ENCODE data around the gene LIPA. TPM values are rescaled to one million over a fixed set of nuclear protein-coding genes. Genes with fewer than 3 reads are reported as not detected.

The LIPA gene
- total and polyA plus RNA-seq, 4 experiments from 2014 or later = 55.5 to 147 (median 75.8) TPM

DNA sequence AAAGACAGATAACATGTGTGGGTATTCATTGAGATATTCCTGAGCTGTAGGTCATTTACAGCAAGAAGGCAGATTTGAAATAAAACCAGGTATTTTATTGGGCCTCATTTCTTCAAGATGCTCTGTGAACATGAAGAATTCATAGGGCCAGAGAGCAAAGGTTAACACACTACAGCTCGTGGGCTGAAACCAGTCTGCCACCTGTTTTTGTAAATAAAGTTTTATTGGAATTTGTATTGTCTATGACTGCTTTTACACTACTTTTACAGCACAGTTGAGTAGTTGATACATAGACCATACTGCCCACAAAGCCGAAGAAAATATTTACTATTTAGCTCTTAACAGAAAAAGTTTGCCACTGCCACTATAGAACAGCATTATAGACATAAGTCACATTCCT, 22.1 kb upstream of the LIPA start:
- H3K4me1 Mint-ChIP-seq = no peaks in the 10 kb centered on the region
- Histone ChIP-seq H3K4me1 (ENCODE audit: insufficient read depth, low read length) (no peaks in the 10 kb centered on the region), H3K36me3 (ENCODE audit: insufficient read depth, low read length) (no peaks in the 10 kb centered on the region), H3K27ac (ENCODE audit: low read depth, low read length) (no peak overlapping the region), H3K27me3 (ENCODE audit: insufficient read depth, low read length) (no peaks in the 10 kb centered on the region), H3K9me3 (ENCODE audit: control insufficient read depth in 1 of 2, low read length in 2 of 2) (no peaks in the 10 kb centered on the region), H3K4me3 (ENCODE audit: low read length in 2 of 2) (no peak overlapping the region)
- no peak for DNase-seq
- H3K4me3 Mint-ChIP-seq = no peak overlapping the region
- no peak overlapping the region for H3K27ac Mint-ChIP-seq
- ChIA-PET CTCF (ENCODE audit: partially characterized antibody) (interaction anchor here (0.6 to 1.3 kb wide), 3 partner anchors 11 to 185 kb away, joined by 3 read pairs; no protein-coding TSS in a partner anchor), POLR2A (ENCODE audit: partially characterized antibody) (no interaction called here)
- no peaks in the 10 kb centered on the region for H3K9me3 Mint-ChIP-seq
- no peaks in the 10 kb centered on the region for H3K36me3 Mint-ChIP-seq
- H3K27me3 Mint-ChIP-seq = peaks cover 2 to 3% of the 10 kb centered on the region in 2 donors
- intact Hi-C loops (cut with micrococcal nuclease) = no loop called here

DNA sequence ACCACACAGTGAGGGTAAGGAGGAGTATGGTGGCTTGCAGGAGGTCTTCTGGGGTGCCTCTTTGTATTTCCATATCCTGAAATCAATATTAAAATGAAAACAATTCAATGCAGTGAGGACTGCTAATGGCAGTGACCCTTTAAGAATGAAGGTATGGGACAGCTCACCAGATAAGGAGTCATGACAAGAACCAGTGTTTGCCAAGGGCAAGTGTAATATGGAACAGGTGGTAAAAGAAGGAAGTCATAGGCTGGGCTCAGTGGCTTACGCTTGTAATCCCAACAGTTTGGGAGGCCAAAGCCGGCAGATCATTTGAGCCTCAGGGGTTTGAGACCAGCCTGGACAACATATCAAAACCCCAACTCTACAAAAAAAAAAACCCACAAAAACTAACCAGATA, 20.0 kb upstream of the LIPA start:
- intact Hi-C loops (cut with micrococcal nuclease) = no loop called here
- Histone ChIP-seq H3K4me3 (ENCODE audit: low read length in 2 of 2) (no peak overlapping the region), H3K9me3 (ENCODE audit: control insufficient read depth in 1 of 2, low read length in 2 of 2) (no peaks in the 10 kb centered on the region), H3K27ac (ENCODE audit: low read depth, low read length) (no peak overlapping the region), H3K27me3 (ENCODE audit: insufficient read depth, low read length) (no peaks in the 10 kb centered on the region), H3K4me1 (ENCODE audit: insufficient read depth, low read length) (no peaks in the 10 kb centered on the region), H3K36me3 (ENCODE audit: insufficient read depth, low read length) (no peaks in the 10 kb centered on the region)
- Mint-ChIP-seq H3K27ac (no peak overlapping the region), H3K36me3 (no peaks in the 10 kb centered on the region), H3K4me1 (no peaks in the 10 kb centered on the region), H3K9me3 (no peaks in the 10 kb centered on the region), H3K4me3 (no peak overlapping the region), H3K27me3 (peaks cover 2 to 3% of the 10 kb centered on the region in 2 donors)
- ChIA-PET POLR2A (ENCODE audit: partially characterized antibody) (no interaction called here), CTCF (ENCODE audit: partially characterized antibody) (no interaction called here)
- DNase-seq = no peak

DNA sequence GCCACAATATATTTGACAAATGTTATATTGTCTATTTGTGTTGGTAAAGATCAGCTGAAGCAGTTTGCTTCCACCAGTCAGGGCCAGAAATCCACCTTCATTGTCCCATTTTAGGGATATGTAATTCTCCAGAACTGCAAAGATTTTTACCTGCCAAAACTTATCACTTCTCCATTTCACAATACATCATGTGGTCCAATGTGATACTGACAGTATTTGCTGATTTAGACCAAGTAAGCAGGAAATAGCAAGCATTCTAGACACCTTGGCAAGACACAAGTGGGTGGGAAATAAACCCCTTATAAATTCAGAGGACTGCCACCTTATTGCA, 18.5 kb upstream of the LIPA start:
- H3K4me3 Mint-ChIP-seq = no peak overlapping the region
- no peaks in the 10 kb centered on the region for H3K9me3 Mint-ChIP-seq
- Histone ChIP-seq H3K4me1 (ENCODE audit: insufficient read depth, low read length) (no peaks in the 10 kb centered on the region), H3K36me3 (ENCODE audit: insufficient read depth, low read length) (no peaks in the 10 kb centered on the region), H3K27ac (ENCODE audit: low read depth, low read length) (no peak overlapping the region), H3K4me3 (ENCODE audit: low read length in 2 of 2) (no peak overlapping the region), H3K27me3 (ENCODE audit: insufficient read depth, low read length) (no peaks in the 10 kb centered on the region), H3K9me3 (ENCODE audit: control insufficient read depth in 1 of 2, low read length in 2 of 2) (no peaks in the 10 kb centered on the region)
- CTCF ChIA-PET (ENCODE audit: partially characterized antibody) = interaction anchor here (1.3 kb wide), 1 partner anchor 99 kb away, joined by 4 read pairs; no protein-coding TSS in a partner anchor
- no peak for DNase-seq
- POLR2A ChIA-PET (ENCODE audit: partially characterized antibody) = no interaction called here
- no peaks in the 10 kb centered on the region for H3K36me3 Mint-ChIP-seq
- peaks cover 2% of the 10 kb centered on the region in 2 donors for H3K27me3 Mint-ChIP-seq
- intact Hi-C loops (cut with micrococcal nuclease) = no loop called here
- no peaks in the 10 kb centered on the region for H3K4me1 Mint-ChIP-seq
- no peak overlapping the region for H3K27ac Mint-ChIP-seq

DNA sequence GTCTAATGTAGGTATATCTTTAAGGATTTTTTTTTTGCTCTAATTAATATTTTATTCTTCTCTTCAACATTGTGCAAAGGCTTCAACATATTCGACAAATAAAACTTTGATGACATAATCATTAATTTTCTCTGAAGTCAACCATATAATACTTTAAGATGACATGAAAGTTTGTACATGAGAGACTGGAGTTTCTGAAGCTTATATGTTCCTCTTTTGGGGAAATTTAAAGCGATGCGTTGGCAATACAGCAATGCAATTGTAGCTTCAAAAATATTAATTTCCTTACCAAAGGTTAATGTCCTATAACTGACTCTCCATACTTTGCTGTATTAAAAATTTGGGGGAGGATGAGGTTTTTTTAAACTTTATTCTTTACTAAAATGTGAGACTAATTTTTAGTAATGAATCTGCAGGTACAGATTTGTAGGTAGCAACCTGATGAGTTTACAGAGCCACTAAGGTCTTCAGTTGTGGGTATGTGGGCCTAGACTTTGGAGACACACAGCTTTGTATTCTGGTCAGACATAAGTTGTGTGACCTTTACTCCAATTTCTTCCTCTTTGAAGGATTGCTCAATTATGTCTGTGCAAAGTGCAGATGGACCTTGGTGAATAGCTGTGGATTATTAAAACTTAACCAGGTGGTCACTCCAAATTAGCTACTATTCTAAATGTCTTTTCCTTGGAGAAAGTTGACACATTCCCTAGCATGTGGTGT, 18.0 kb upstream of the LIPA start:
- H3K36me3 ChIP-seq (ENCODE audit: insufficient read depth, low read length) = no peaks in the 10 kb centered on the region
- Mint-ChIP-seq H3K27me3 (peaks cover 0 to 2% of the 10 kb centered on the region in 2 donors), H3K36me3 (no peaks in the 10 kb centered on the region), H3K4me3 (no peak overlapping the region), H3K4me1 (no peaks in the 10 kb centered on the region), H3K27ac (no peak overlapping the region), H3K9me3 (peaks cover 0 to 3% (median 0%) of the 10 kb centered on the region in 8 donors)
- ChIA-PET CTCF (ENCODE audit: partially characterized antibody) (interaction anchor here (1.3 kb wide), 1 partner anchor 100 kb away, joined by 4 read pairs; no protein-coding TSS in a partner anchor), POLR2A (ENCODE audit: partially characterized antibody) (no interaction called here)
- intact Hi-C loops (cut with micrococcal nuclease) = no loop called here
- H3K4me3 ChIP-seq (ENCODE audit: low read length in 2 of 2) = no peak overlapping the region
- H3K27ac ChIP-seq (ENCODE audit: low read depth, low read length) = no peak overlapping the region
- no peak for DNase-seq
- no peaks in the 10 kb centered on the region for H3K4me1 ChIP-seq (ENCODE audit: insufficient read depth, low read length)
- H3K27me3 ChIP-seq (ENCODE audit: insufficient read depth, low read length) = no peaks in the 10 kb centered on the region
- H3K9me3 ChIP-seq (ENCODE audit: control insufficient read depth in 1 of 2, low read length in 2 of 2) = no peaks in the 10 kb centered on the region

DNA sequence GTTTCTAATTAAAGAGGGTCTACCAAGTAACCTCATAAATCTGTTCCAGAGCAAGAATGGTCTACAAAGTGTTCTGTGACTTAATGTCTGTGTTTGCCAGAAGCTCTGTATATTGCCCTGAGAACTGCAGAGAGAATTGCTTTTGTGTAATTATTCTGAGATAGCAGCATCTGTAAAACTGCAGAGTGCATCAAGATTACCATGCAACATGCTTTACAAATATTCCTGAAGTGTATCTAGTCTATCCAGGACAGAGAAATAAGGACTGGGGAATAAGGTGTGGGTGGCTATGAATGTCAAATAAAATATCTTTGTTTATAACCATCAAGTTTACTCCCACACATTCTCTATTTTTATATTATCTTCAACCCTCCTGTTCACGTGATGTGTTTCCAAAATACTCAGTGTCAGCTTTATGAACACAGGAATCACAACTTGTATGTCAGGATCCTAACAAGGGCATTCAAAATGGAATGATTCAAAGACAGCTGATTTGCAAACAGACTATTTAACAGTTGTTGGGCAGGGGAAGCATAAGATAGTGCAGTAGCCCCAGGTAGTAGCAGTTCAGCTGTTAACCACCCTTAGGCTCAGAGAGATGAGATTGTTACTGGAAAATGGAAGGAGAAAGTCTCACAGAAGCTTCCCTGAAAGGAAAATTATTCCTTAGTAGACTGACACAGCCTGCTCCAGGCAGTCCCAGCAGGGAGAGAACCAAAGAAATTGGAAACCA, 15.3 kb upstream of the LIPA start:
- Histone ChIP-seq H3K27ac (ENCODE audit: low read depth, low read length) (no peak overlapping the region), H3K4me1 (ENCODE audit: insufficient read depth, low read length) (no peaks in the 10 kb centered on the region), H3K27me3 (ENCODE audit: insufficient read depth, low read length) (no peaks in the 10 kb centered on the region), H3K9me3 (ENCODE audit: control insufficient read depth in 1 of 2, low read length in 2 of 2) (no peaks in the 10 kb centered on the region), H3K4me3 (ENCODE audit: low read length in 2 of 2) (no peak overlapping the region), H3K36me3 (ENCODE audit: insufficient read depth, low read length) (no peaks in the 10 kb centered on the region)
- intact Hi-C loops (cut with micrococcal nuclease) = no loop called here
- Mint-ChIP-seq H3K4me3 (no peak overlapping the region), H3K4me1 (no peaks in the 10 kb centered on the region), H3K9me3 (peaks cover 0 to 3% (median 0%) of the 10 kb centered on the region in 8 donors), H3K27me3 (no peaks in the 10 kb centered on the region), H3K36me3 (no peaks in the 10 kb centered on the region), H3K27ac (no peak overlapping the region)
- no peak for DNase-seq
- CTCF ChIA-PET (ENCODE audit: partially characterized antibody) = interaction anchor here (1.3 kb wide), 1 partner anchor 103 kb away, joined by 3 read pairs; no protein-coding TSS in a partner anchor
- POLR2A ChIA-PET (ENCODE audit: partially characterized antibody) = no interaction called here

DNA sequence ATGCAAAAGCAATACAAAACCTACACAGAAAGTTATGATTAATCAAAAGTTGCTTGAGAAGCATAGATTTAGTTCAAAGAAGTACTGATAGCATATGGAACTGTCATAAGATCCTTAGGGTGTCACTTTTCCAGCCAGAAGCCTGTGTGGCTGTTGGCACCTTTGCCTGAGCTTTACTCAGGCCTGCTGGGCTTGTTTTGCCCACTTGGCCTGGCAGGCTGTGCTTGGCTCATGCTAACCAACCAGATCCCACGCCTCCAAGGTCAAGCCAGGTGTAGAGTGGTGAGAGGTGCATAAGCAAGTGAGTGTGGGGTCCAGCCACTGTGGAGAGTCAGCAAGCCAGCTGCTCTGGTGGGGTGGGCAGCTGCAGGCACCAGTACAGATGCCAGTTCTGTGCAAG, 12.0 kb upstream of the LIPA start:
- H3K4me1 ChIP-seq (ENCODE audit: insufficient read depth, low read length) = no peaks in the 10 kb centered on the region
- H3K36me3 Mint-ChIP-seq = no peaks in the 10 kb centered on the region
- H3K27me3 ChIP-seq (ENCODE audit: insufficient read depth, low read length) = no peaks in the 10 kb centered on the region
- peaks cover 0 to 3% (median 0%) of the 10 kb centered on the region in 8 donors for H3K9me3 Mint-ChIP-seq
- DNase-seq = no peak
- ChIA-PET CTCF (ENCODE audit: partially characterized antibody) (interaction anchor here (0.8 to 1.3 kb wide), 2 partner anchors 21 to 105 kb away, joined by 3 to 6 read pairs; no protein-coding TSS in a partner anchor), POLR2A (ENCODE audit: partially characterized antibody) (no interaction called here)
- H3K36me3 ChIP-seq (ENCODE audit: insufficient read depth, low read length) = no peaks in the 10 kb centered on the region
- no peak overlapping the region for H3K27ac ChIP-seq (ENCODE audit: low read depth, low read length)
- peaks cover 0 to under 1% of the 10 kb centered on the region in 2 donors for H3K27me3 Mint-ChIP-seq
- no peak overlapping the region for H3K4me3 Mint-ChIP-seq
- H3K27ac Mint-ChIP-seq = no peak overlapping the region
- H3K9me3 ChIP-seq (ENCODE audit: control insufficient read depth in 1 of 2, low read length in 2 of 2) = no peaks in the 10 kb centered on the region
- intact Hi-C loops (cut with micrococcal nuclease) = no loop called here
- peaks cover 0 to 4% (median 3%) of the 10 kb centered on the region in 4 donors for H3K4me1 Mint-ChIP-seq
- no peak overlapping the region for H3K4me3 ChIP-seq (ENCODE audit: low read length in 2 of 2)

DNA sequence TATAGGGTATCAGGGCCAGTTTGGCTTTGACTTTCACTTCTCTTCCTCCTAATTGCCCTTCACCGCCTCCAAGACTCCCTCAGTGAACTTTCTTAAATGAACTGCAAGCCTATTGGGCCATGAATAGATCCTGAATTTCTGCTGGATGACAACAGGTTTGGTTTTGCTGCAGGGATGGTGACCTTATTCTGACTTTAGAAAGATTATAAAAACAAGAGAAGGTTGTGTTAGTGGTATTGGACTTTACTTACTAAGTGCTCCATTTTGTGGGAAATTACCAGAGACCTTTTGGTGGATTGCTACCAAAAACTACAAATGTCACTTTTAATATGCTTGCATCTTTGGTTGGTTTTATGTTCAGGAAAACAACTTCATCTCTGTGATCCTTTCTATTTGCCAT, 11.5 kb upstream of the LIPA start:
- no peaks in the 10 kb centered on the region for H3K36me3 Mint-ChIP-seq

More for the DNA sequence above, 11.5 kb upstream of the LIPA start:
- intact Hi-C loops (cut with micrococcal nuclease) = no loop called here
- Mint-ChIP-seq H3K4me3 (no peak overlapping the region), H3K4me1 (peaks cover 0 to 4% (median 3%) of the 10 kb centered on the region in 4 donors), H3K27me3 (peaks cover 0 to 3% of the 10 kb centered on the region in 2 donors), H3K9me3 (peaks cover 0 to 3% (median 0%) of the 10 kb centered on the region in 8 donors), H3K27ac (no peak overlapping the region)
- CTCF ChIA-PET (ENCODE audit: partially characterized antibody) = interaction anchor here (0.8 kb wide), 1 partner anchor 20 kb away, joined by 3 read pairs; no protein-coding TSS in a partner anchor
- Histone ChIP-seq H3K27me3 (ENCODE audit: insufficient read depth, low read length) (no peaks in the 10 kb centered on the region), H3K27ac (ENCODE audit: low read depth, low read length) (no peak overlapping the region), H3K4me3 (ENCODE audit: low read length in 2 of 2) (no peak overlapping the region), H3K36me3 (ENCODE audit: insufficient read depth, low read length) (no peaks in the 10 kb centered on the region), H3K4me1 (ENCODE audit: insufficient read depth, low read length) (no peaks in the 10 kb centered on the region), H3K9me3 (ENCODE audit: control insufficient read depth in 1 of 2, low read length in 2 of 2) (no peaks in the 10 kb centered on the region)
- POLR2A ChIA-PET (ENCODE audit: partially characterized antibody) = no interaction called here
- no peak for DNase-seq

All from CD4-positive, alpha-beta memory T cell (primary cell).